ENCODE data around the gene ASTN2. TPM values are rescaled to one million over a fixed set of nuclear protein-coding genes. Genes with fewer than 3 reads are reported as not detected.

ASTN2 gene
- total and polyA plus RNA-seq, 12 donors = 1.9 to 11.1 (median 4.0) TPM

DNA sequence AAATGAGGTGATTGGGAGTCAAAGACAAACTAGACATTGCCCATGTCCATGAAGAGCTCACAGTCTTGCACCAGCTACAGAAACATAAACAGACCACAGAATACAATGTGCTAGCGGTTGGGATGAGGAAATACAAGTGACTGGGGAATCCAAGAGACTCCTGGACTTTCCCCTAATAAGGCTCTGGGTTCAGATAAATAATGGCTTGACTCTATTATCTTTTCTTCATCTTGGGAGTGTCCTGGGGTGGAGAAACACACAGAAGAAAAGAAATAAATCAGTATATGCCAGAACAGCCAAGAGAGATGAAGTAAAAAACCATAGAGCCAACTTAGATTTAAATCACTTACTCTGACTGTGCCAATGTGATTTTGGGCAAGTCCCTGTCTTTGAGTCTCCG lies 1033.5 kb downstream of the ASTN2 start:
- no peak overlapping the region for H3K4me3 ChIP-seq
- H3K4me1 ChIP-seq = peaks cover 0 to 7% (median 0%) of the 10 kb centered on the region in 9 donors
- intact Hi-C loops (cut with DNase I) = no loop called here
- no peaks in the 10 kb centered on the region for H3K36me3 ChIP-seq
- H3K27me3 ChIP-seq = no peaks in the 10 kb centered on the region
- no peak for DNase-seq
- no peak for TF ChIP-seq CTCF (IDR thresholded peaks at IDR 0.05)
- 88 to 93% methylated on average over 2 of the region's 2 CpGs for WGBS, 2 donors
- no peaks in the 10 kb centered on the region for H3K9me3 ChIP-seq
- H3K27ac ChIP-seq = no peak overlapping the region
- no peak for ATAC-seq

- no peak for ATAC-seq
- no peak for DNase-seq
- intact Hi-C loops (cut with DNase I) = no loop called here
Observed at GRCh38 chr9:116380496-116380995, 1034.3 kb downstream of the ASTN2 start.

GRCh38 chr9:116379821-116380220 lies 1035.0 kb downstream of the ASTN2 start:
- TF ChIP-seq CTCF (IDR thresholded peaks at IDR 0.05) = no peak
- Histone ChIP-seq H3K36me3 (no peaks in the 10 kb centered on the region), H3K9me3 (no peaks in the 10 kb centered on the region), H3K4me3 (no peak overlapping the region), H3K27ac (no peak overlapping the region), H3K27me3 (no peaks in the 10 kb centered on the region), H3K4me1 (peaks cover 0 to 7% (median 0%) of the 10 kb centered on the region in 9 donors)
- 91 to 92% methylated on average over 2 of the region's 2 CpGs for WGBS, 2 donors
- intact Hi-C loops (cut with DNase I) = no loop called here
- no peak for DNase-seq
- no peak for ATAC-seq

More at GRCh38 chr9:116380496-116380995, 1034.3 kb downstream of the ASTN2 start:
- no peak for TF ChIP-seq CTCF (IDR thresholded peaks at IDR 0.05)
- Histone ChIP-seq H3K4me1 (peaks cover 0 to 7% (median 0%) of the 10 kb centered on the region in 9 donors), H3K36me3 (no peaks in the 10 kb centered on the region), H3K4me3 (no peak overlapping the region), H3K27ac (no peak overlapping the region), H3K27me3 (no peaks in the 10 kb centered on the region), H3K9me3 (no peaks in the 10 kb centered on the region)

DNA sequence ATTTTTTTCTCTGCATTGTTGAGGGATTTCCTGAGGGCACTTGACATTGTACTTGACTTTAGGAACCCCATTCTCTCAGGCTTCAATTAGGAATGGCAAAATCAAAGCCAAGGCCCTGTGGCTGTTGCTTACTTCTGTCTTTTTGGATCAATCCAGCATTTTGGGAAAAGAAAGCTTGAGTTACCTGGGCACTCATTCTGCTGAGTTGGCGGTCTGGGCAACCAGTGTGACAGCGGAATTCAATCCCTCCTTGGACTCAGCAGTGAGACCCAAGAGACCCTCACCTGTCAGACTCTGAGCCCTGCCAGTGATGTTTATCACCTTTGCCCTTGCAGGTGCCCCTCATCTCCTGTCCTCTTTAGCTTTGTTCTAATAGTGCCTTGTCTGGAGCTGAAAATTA lies 1036.0 kb downstream of the ASTN2 start:
- no peaks in the 10 kb centered on the region for H3K9me3 ChIP-seq

More for the DNA sequence above, 1036.0 kb downstream of the ASTN2 start:
- H3K27me3 ChIP-seq = no peaks in the 10 kb centered on the region
- intact Hi-C loops (cut with DNase I) = no loop called here
- no peak overlapping the region for H3K27ac ChIP-seq
- no peak for ATAC-seq
- peaks cover 0 to 7% (median 0%) of the 10 kb centered on the region in 9 donors for H3K4me1 ChIP-seq
- TF ChIP-seq CTCF (IDR thresholded peaks at IDR 0.05) = no peak
- no peak for DNase-seq
- 96 to 100% methylated on average over 2 of the region's 2 CpGs for whole genome bisulfite sequencing, 2 donors
- no peaks in the 10 kb centered on the region for H3K36me3 ChIP-seq
- no peak overlapping the region for H3K4me3 ChIP-seq
